HL-60/S4 (cell line): Measurements from ENCODE around the gene SDCCAG8.

Source experiments
- in situ Hi-C: fragments of 300-500 bp; cut with MboI; formaldehyde crosslinking; loops from 2 replicates; pipeline ENCODE4 v1.14.3; 2022; ENCODE audit warnings: low sequenced_read_pairs

Gene SDCCAG8

GRCh38 chr1:243414152-243414494 lies 158.3 kb downstream of the SDCCAG8 start:
- in situ Hi-C loops: no loop called here

- in situ Hi-C loops: no loop called here
Measured at GRCh38 chr1:243415663-243416408, 160.0 kb downstream of the SDCCAG8 start.

- in situ Hi-C loops: no loop called here
Measured at GRCh38 chr1:243416495-243416894, 160.7 kb downstream of the SDCCAG8 start.

GRCh38 chr1:243420016-243420945 lies 164.4 kb downstream of the SDCCAG8 start:
- in situ Hi-C loops: no loop called here

- in situ Hi-C loops: no loop called here
Measured at GRCh38 chr1:243420946-243421685, 165.3 kb downstream of the SDCCAG8 start.

- in situ Hi-C loops: no loop called here
Measured at GRCh38 chr1:243421784-243422183, 165.9 kb downstream of the SDCCAG8 start.

- in situ Hi-C loops: no loop called here
Measured at GRCh38 chr1:243422362-243422761, 166.5 kb downstream of the SDCCAG8 start.

GRCh38 chr1:243428084-243428483 lies 172.2 kb downstream of the SDCCAG8 start:
- in situ Hi-C loops: no loop called here

- in situ Hi-C loops: no loop called here
Measured at GRCh38 chr1:243428617-243429342, 172.9 kb downstream of the SDCCAG8 start.

- in situ Hi-C loops: no loop called here
Measured at GRCh38 chr1:243431591-243431990, 175.8 kb downstream of the SDCCAG8 start.

GRCh38 chr1:243432136-243432535 lies 176.3 kb downstream of the SDCCAG8 start:
- in situ Hi-C loops: no loop called here

- in situ Hi-C loops: no loop called here
Measured at GRCh38 chr1:243433737-243434370, 178.0 kb downstream of the SDCCAG8 start.

GRCh38 chr1:243434594-243434993 lies 178.8 kb downstream of the SDCCAG8 start:
- in situ Hi-C loops: no loop called here

- in situ Hi-C loops: no loop called here
Measured at GRCh38 chr1:243435836-243436235, 180.0 kb downstream of the SDCCAG8 start.

- in situ Hi-C loops: no loop called here
Measured at GRCh38 chr1:243438146-243438545, 182.3 kb downstream of the SDCCAG8 start.

- in situ Hi-C loops: no loop called here
Measured at GRCh38 chr1:243438815-243439214, 183.0 kb downstream of the SDCCAG8 start.

GRCh38 chr1:243440406-243440805 lies 184.6 kb downstream of the SDCCAG8 start:
- in situ Hi-C loops: no loop called here

- in situ Hi-C loops: no loop called here
Measured at GRCh38 chr1:243441601-243442000, 185.8 kb downstream of the SDCCAG8 start.

- in situ Hi-C loops: no loop called here
Measured at GRCh38 chr1:243443557-243443956, 187.7 kb downstream of the SDCCAG8 start.

- in situ Hi-C loops: no loop called here
Measured at GRCh38 chr1:243447347-243447746, 191.5 kb downstream of the SDCCAG8 start.
